C4-2B (cell line): ENCODE data around the gene PCSK5.

Source experiments
- ZFX ChIP-seq: fragments of 450-650 bp; IDR thresholded peaks from 2 replicates; pipeline ENCODE4 v1.6.1; 2017
- TF ChIP-seq, protein P1 (sequence below): fragments of 450-650 bp; conservative IDR thresholded peaks from 2 replicates; pipeline ENCODE4 v1.5.1; 2017; ENCODE audit warnings: mild to moderate bottlenecking

DNA sequence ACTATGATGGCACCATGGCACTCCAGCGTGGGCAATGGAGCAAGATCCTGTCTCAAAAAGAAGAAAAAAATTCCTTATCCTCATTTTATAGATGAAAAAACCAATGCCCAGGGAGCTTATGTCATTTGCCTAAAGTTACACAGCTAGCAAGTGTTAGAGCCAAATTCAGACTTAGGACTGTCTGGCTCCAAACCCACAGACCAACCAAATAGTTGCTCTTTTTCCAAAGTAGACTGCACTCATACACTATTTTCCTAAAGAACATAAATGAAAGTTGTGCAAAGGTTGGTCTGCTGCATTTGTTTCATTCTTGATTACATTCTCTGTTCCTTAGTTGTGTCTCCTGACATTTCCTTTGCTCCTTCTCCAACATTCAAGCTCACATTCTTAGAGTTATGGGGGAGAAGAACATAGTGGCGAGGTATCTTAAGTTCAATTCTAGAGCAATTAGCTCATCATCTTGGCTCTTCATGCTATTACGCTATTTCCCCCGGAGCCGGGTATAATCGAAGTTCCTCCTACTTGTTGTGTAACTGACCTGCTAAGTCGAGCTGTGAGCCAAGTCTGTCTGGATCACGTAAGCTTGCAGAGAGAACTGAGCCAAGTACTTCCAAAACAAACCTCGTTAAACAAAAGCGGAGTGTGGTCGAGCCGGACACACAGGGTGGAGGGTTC lies 365.4 kb downstream of the PCSK5 start:
- TF ChIP-seq, protein P1, sequence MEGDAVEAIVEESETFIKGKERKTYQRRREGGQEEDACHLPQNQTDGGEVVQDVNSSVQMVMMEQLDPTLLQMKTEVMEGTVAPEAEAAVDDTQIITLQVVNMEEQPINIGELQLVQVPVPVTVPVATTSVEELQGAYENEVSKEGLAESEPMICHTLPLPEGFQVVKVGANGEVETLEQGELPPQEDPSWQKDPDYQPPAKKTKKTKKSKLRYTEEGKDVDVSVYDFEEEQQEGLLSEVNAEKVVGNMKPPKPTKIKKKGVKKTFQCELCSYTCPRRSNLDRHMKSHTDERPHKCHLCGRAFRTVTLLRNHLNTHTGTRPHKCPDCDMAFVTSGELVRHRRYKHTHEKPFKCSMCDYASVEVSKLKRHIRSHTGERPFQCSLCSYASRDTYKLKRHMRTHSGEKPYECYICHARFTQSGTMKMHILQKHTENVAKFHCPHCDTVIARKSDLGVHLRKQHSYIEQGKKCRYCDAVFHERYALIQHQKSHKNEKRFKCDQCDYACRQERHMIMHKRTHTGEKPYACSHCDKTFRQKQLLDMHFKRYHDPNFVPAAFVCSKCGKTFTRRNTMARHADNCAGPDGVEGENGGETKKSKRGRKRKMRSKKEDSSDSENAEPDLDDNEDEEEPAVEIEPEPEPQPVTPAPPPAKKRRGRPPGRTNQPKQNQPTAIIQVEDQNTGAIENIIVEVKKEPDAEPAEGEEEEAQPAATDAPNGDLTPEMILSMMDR = no peak
- no peak for TF ChIP-seq ZFX
